HepG2 (cell line): ENCODE data around the gene MAFB. TPM values are rescaled to one million over a fixed set of nuclear protein-coding genes. Genes with fewer than 3 reads are reported as not detected.
A peak's percentile ranks its signal among the peaks of the same experiment; 100 is the strongest.

Experiments used
- EZH2 ChIP-seq: conservative IDR thresholded peaks from 2 replicates; pipeline ENCODE4 v1.6.1; 2012; ENCODE audit warnings: mild to moderate bottlenecking, low read depth, low read length, moderate library complexity
- MEIS2 ChIP-seq: sonication (generic); formaldehyde crosslinking; IDR thresholded peaks from 2 replicates; pipeline ENCODE4 v1.9.0; 2021; ENCODE audit warnings: mild to moderate bottlenecking, missing genetic modification reagents
- NFKB2 ChIP-seq: sonication (generic); formaldehyde crosslinking; IDR thresholded peaks from 2 replicates; pipeline ENCODE4 v1.4.0; 2020; ENCODE audit warnings: missing genetic modification reagents, borderline replicate concordance
- NRL ChIP-seq: sonication (generic); formaldehyde crosslinking; IDR thresholded peaks from 2 replicates; pipeline ENCODE4 v1.5.0; 2020; ENCODE audit warnings: missing genetic modification reagents, mild to moderate bottlenecking, moderate library complexity, borderline replicate concordance
- PCBP2 ChIP-seq: fragments of 200-400 bp; formaldehyde crosslinking; optimal IDR thresholded peaks from 2 replicates; pipeline ENCODE3; 2018; ENCODE audit warnings: low read length, low read depth; ENCODE audit not compliant: poor library complexity, severe bottlenecking
- RAD51 ChIP-seq: fragments of 450-650 bp; IDR thresholded peaks from 2 replicates; pipeline ENCODE4 v1.6.1; 2016; ENCODE audit warnings: borderline replicate concordance
- SOX6 ChIP-seq, 2 experiments: fragments of 450-650 bp in 1 of 2; sonication (generic) in 1 of 2; formaldehyde crosslinking in 1 of 2; IDR thresholded peaks; 2 replicates each; pipeline versions ENCODE4 v1.4.0 to v1.6.1; 2017 to 2020; ENCODE audit warnings: antibody characterized with exemption in 1 of 2, mild to moderate bottlenecking in 1 of 2, missing genetic modification reagents in 1 of 2
- TBL1XR1 ChIP-seq: fragments of 150-350 bp; IDR thresholded peaks from 2 replicates; pipeline ENCODE4 v1.6.1; 2014; ENCODE audit warnings: borderline replicate concordance, low read length; ENCODE audit not compliant: partially characterized antibody
- ZNF10 ChIP-seq: sonication (generic); formaldehyde crosslinking; IDR thresholded peaks from 2 replicates; pipeline ENCODE4 v1.4.0; 2020; ENCODE audit warnings: mild to moderate bottlenecking, low read depth, missing genetic modification reagents, borderline replicate concordance
- ZNF331 ChIP-seq: sonication (generic); formaldehyde crosslinking; IDR thresholded peaks from 2 replicates; pipeline ENCODE4 v1.4.0; 2020; ENCODE audit warnings: missing genetic modification reagents
- ZNF34 ChIP-seq: sonication (generic); formaldehyde crosslinking; IDR thresholded peaks from 2 replicates; pipeline ENCODE4 v1.4.0; 2020; ENCODE audit warnings: mild to moderate bottlenecking, missing genetic modification reagents, borderline replicate concordance
- ZNF7 ChIP-seq: IDR thresholded peaks from 2 replicates; pipeline ENCODE4 v1.6.1; 2016; ENCODE audit warnings: missing biosample characterization, missing genetic modification reagents
- ZNF788 ChIP-seq: sonication (generic); formaldehyde crosslinking; IDR thresholded peaks from 2 replicates; pipeline ENCODE4 v1.5.0; 2020; ENCODE audit warnings: mild to moderate bottlenecking, missing genetic modification reagents, borderline replicate concordance
- ZNF790 ChIP-seq: sonication (generic); formaldehyde crosslinking; IDR thresholded peaks from 2 replicates; pipeline ENCODE4 v1.8.0; 2022; ENCODE audit warnings: missing genetic modification reagents, mild to moderate bottlenecking, borderline replicate concordance
- polyA plus RNA-seq, 8 experiments: library from polyadenylated mRNA; depleted of rRNA in 3 of 8; stranded (reverse) in 7 of 8; unstranded in 1 of 8; fragments of >200 nt; fragmentation: Illumina TruSeq in 4 of 8; extraction: Trizol in 4 of 8; gene quantifications; 2 replicates each; pipeline versions ENCODE4 v1.2.1 to v1.2.3, GENCODE V29; 2011 to 2016; ENCODE audit warnings: low read depth in 4 of 8, missing spikeins in 1 of 8, mixed read lengths in 1 of 8; ENCODE audit not compliant: insufficient read depth in 1 of 8
- total RNA-seq, 5 experiments: library from RNA; depleted of rRNA; stranded (reverse); fragments of >200 nt; fragmentation: Illumina TruSeq; extraction: Trizol; gene quantifications; 2 replicates each; pipeline ENCODE4 v1.2.3, GENCODE V29; 2016; ENCODE audit warnings: low read depth in 1 of 5
- TF ChIP-seq, protein P1 (sequence below): sonication (generic); formaldehyde crosslinking; IDR thresholded peaks from 2 replicates; pipeline ENCODE4 v1.4.0; 2020; ENCODE audit warnings: mild to moderate bottlenecking, low read depth, missing genetic modification reagents
- TF ChIP-seq, protein P2 (sequence below): sonication (generic); formaldehyde crosslinking; IDR thresholded peaks from 2 replicates; pipeline ENCODE4 v1.4.0; 2020; ENCODE audit warnings: missing genetic modification reagents
- TF ChIP-seq, protein P3 (sequence below): sonication (generic); formaldehyde crosslinking; IDR thresholded peaks from 2 replicates; pipeline ENCODE4 v1.4.0; 2020; ENCODE audit warnings: missing genetic modification reagents

Gene MAFB
- total and polyA plus RNA-seq, 2 of the 13 experiments (the other 11 are each of a cell fraction or from before 2014, with no cell fraction given), result 0.08 to 0.11 TPM

DNA sequence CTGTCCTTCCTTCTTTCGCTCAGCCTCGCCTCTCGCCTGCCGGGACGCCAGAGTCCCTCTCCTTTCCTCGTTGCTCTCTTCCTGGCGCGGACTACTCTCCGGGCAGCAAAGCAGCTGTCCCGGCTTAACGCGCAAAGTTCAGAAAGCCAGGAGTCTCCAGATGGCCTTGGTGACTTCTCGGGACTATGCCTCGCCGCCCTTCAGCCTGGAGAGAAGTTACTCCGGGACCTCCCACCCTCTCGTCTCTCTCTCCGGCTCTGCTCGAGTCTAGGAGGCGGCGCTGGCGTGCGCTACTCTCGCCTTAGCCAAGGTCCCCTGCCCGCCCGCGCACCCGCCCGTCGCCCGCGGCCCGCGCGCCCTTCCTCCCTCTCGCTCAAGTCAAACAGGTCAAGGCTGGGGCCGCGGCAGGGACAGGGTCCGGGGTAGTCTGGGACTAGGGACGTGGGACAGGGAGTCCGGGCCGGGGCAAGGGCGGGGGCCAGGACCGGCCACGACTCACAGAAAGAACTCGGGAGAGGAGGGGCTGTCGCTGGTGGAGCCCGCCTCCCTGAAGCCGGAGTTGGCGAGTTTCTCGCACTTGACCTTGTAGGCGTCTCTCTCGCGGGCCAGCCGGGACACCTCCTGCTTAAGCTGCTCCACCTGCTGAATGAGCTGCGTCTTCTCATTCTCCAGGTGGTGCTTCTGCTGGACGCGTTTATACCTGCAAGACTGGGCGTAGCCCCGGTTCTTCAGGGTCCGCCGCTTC is 1.5 kb downstream of the MAFB start (continued):
- TF ChIP-seq EZH2 (0 out of 2 replicates have a peak, but pooled peaks have one; percentile 31), PCBP2 (no peak), RAD51 (no peak), MEIS2 (CRISPR knock-in tag) (no peak), ZNF7 (no peak), ZNF331 (CRISPR knock-in tag) (0 out of 2 replicates have a peak, but pooled peaks have one; percentile 11), ZNF34 (CRISPR knock-in tag) (no peak), ZNF788 (CRISPR knock-in tag) (no peak), NFKB2 (no peak), NRL (CRISPR knock-in tag) (peak; percentile 69; the same call in 1 of the 2 replicates), TBL1XR1 (no peak), ZNF10 (CRISPR knock-in tag) (no peak), SOX6 (IDR thresholded peaks at IDR 0.05) (no peak), SOX6 (CRISPR knock-in tag; IDR thresholded peaks at IDR 0.05) (0 out of 2 replicates have a peak, but pooled peaks have one; percentile 14), ZNF790 (CRISPR knock-in tag) (no peak)
- TF ChIP-seq, protein P1, sequence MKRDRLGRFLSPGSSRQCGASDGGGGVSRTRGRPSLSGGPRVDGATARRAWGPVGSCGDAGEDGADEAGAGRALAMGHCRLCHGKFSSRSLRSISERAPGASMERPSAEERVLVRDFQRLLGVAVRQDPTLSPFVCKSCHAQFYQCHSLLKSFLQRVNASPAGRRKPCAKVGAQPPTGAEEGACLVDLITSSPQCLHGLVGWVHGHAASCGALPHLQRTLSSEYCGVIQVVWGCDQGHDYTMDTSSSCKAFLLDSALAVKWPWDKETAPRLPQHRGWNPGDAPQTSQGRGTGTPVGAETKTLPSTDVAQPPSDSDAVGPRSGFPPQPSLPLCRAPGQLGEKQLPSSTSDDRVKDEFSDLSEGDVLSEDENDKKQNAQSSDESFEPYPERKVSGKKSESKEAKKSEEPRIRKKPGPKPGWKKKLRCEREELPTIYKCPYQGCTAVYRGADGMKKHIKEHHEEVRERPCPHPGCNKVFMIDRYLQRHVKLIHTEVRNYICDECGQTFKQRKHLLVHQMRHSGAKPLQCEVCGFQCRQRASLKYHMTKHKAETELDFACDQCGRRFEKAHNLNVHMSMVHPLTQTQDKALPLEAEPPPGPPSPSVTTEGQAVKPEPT, result 0 out of 2 replicates have a peak, but pooled peaks have one; percentile 45
- TF ChIP-seq, protein P2, sequence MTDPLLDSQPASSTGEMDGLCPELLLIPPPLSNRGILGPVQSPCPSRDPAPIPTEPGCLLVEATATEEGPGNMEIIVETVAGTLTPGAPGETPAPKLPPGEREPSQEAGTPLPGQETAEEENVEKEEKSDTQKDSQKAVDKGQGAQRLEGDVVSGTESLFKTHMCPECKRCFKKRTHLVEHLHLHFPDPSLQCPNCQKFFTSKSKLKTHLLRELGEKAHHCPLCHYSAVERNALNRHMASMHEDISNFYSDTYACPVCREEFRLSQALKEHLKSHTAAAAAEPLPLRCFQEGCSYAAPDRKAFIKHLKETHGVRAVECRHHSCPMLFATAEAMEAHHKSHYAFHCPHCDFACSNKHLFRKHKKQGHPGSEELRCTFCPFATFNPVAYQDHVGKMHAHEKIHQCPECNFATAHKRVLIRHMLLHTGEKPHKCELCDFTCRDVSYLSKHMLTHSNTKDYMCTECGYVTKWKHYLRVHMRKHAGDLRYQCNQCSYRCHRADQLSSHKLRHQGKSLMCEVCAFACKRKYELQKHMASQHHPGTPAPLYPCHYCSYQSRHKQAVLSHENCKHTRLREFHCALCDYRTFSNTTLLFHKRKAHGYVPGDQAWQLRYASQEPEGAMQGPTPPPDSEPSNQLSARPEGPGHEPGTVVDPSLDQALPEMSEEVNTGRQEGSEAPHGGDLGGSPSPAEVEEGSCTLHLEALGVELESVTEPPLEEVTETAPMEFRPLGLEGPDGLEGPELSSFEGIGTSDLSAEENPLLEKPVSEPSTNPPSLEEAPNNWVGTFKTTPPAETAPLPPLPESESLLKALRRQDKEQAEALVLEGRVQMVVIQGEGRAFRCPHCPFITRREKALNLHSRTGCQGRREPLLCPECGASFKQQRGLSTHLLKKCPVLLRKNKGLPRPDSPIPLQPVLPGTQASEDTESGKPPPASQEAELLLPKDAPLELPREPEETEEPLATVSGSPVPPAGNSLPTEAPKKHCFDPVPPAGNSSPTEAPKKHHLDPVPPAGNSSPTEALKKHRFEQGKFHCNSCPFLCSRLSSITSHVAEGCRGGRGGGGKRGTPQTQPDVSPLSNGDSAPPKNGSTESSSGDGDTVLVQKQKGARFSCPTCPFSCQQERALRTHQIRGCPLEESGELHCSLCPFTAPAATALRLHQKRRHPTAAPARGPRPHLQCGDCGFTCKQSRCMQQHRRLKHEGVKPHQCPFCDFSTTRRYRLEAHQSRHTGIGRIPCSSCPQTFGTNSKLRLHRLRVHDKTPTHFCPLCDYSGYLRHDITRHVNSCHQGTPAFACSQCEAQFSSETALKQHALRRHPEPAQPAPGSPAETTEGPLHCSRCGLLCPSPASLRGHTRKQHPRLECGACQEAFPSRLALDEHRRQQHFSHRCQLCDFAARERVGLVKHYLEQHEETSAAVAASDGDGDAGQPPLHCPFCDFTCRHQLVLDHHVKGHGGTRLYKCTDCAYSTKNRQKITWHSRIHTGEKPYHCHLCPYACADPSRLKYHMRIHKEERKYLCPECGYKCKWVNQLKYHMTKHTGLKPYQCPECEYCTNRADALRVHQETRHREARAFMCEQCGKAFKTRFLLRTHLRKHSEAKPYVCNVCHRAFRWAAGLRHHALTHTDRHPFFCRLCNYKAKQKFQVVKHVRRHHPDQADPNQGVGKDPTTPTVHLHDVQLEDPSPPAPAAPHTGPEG (CRISPR knock-in tag), result peak; percentile 94
- TF ChIP-seq, protein P3, sequence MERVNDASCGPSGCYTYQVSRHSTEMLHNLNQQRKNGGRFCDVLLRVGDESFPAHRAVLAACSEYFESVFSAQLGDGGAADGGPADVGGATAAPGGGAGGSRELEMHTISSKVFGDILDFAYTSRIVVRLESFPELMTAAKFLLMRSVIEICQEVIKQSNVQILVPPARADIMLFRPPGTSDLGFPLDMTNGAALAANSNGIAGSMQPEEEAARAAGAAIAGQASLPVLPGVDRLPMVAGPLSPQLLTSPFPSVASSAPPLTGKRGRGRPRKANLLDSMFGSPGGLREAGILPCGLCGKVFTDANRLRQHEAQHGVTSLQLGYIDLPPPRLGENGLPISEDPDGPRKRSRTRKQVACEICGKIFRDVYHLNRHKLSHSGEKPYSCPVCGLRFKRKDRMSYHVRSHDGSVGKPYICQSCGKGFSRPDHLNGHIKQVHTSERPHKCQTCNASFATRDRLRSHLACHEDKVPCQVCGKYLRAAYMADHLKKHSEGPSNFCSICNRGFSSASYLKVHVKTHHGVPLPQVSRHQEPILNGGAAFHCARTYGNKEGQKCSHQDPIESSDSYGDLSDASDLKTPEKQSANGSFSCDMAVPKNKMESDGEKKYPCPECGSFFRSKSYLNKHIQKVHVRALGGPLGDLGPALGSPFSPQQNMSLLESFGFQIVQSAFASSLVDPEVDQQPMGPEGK (CRISPR knock-in tag), result peak; percentile 50; the same call in 1 of the 2 replicates
